Muscle layer of colon (tissue), 2 donors: ENCODE results near the gene PGF.

Experiments
- H3K27ac ChIP-seq: one replicate; pipeline ENCODE4 v1.7.0; 2013; ENCODE audit warnings: low read depth, mild to moderate bottlenecking, low read length, moderate library complexity
- H3K27me3 ChIP-seq, 2 donors: one replicate each; pipeline ENCODE4 v1.7.0; 2013; ENCODE audit warnings: low read length in 2 of 2, mild to moderate bottlenecking in 2 of 2; ENCODE audit not compliant: insufficient read depth in 2 of 2, control insufficient read depth in 1 of 2
- H3K36me3 ChIP-seq: one replicate; pipeline ENCODE4 v1.7.0; 2013; ENCODE audit warnings: mild to moderate bottlenecking, low read length; ENCODE audit not compliant: insufficient read depth
- H3K4me1 ChIP-seq: one replicate; pipeline ENCODE4 v1.7.0; 2013; ENCODE audit warnings: mild to moderate bottlenecking, low read length; ENCODE audit not compliant: insufficient read depth
- H3K4me3 ChIP-seq, 2 donors: one replicate each; pipeline ENCODE4 v1.7.0; 2013; ENCODE audit warnings: low read length in 2 of 2, low read depth in 1 of 2, mild to moderate bottlenecking in 1 of 2, moderate library complexity in 1 of 2
- H3K9ac ChIP-seq: one replicate; pipeline ENCODE4 v1.7.0; 2013; ENCODE audit warnings: low read length
- H3K9me3 ChIP-seq: one replicate; pipeline ENCODE4 v1.7.0; 2013; ENCODE audit warnings: mild to moderate bottlenecking, low read length
- donor health status: abdominal sarcoma.
- donor health status: Adenocarcinoma of cecum.

Gene PGF

GRCh38 chr14:74945852-74946658 lies 9.3 kb downstream of the PGF start:
- Histone ChIP-seq H3K36me3 (no peaks in the 10 kb centered on the region), H3K27ac (no peak overlapping the region), H3K4me1 (peaks cover 10% of the 10 kb centered on the region), H3K9ac (no peak overlapping the region), H3K4me3 (peak overlapping the region in 1 of 2 donors; percentile 4), H3K27me3 (peaks cover 0 to 18% of the 10 kb centered on the region in 2 donors), H3K9me3 (no peaks in the 10 kb centered on the region)

- Histone ChIP-seq H3K9ac (no peak overlapping the region), H3K36me3 (no peaks in the 10 kb centered on the region), H3K4me1 (peaks cover 10% of the 10 kb centered on the region), H3K27me3 (peaks cover 0 to 13% of the 10 kb centered on the region in 2 donors), H3K27ac (no peak overlapping the region), H3K4me3 (no peak overlapping the region), H3K9me3 (no peaks in the 10 kb centered on the region)
Observed at GRCh38 chr14:74945261-74945851, 10.0 kb downstream of the PGF start.

GRCh38 chr14:74942608-74943007 lies 12.8 kb downstream of the PGF start:
- Histone ChIP-seq H3K4me1 (peaks cover 23% of the 10 kb centered on the region), H3K27ac (peak overlapping the region; percentile 34), H3K36me3 (no peaks in the 10 kb centered on the region), H3K9ac (no peak overlapping the region), H3K4me3 (no peak overlapping the region), H3K9me3 (no peaks in the 10 kb centered on the region), H3K27me3 (no peaks in the 10 kb centered on the region)

GRCh38 chr14:74942181-74942580 lies 13.2 kb downstream of the PGF start:
- no peak overlapping the region for H3K4me3 ChIP-seq
- H3K4me1 ChIP-seq = peaks cover 23% of the 10 kb centered on the region
- no peaks in the 10 kb centered on the region for H3K9me3 ChIP-seq
- H3K9ac ChIP-seq = peak overlapping the region; percentile 9
- H3K27me3 ChIP-seq = no peaks in the 10 kb centered on the region
- H3K36me3 ChIP-seq = no peaks in the 10 kb centered on the region
- H3K27ac ChIP-seq = peak overlapping the region; percentile 34

GRCh38 chr14:74941676-74942097 lies 13.7 kb downstream of the PGF start:
- H3K4me3 ChIP-seq = no peak overlapping the region

GRCh38 chr14:74940956-74941565 lies 14.3 kb downstream of the PGF start:
- Histone ChIP-seq H3K9me3 (no peaks in the 10 kb centered on the region), H3K9ac (no peak overlapping the region), H3K27ac (peak overlapping the region; percentile 34), H3K36me3 (no peaks in the 10 kb centered on the region), H3K4me1 (peaks cover 23% of the 10 kb centered on the region), H3K27me3 (no peaks in the 10 kb centered on the region), H3K4me3 (no peak overlapping the region)

More at GRCh38 chr14:74941676-74942097, 13.7 kb downstream of the PGF start:
- peak overlapping the region; percentile 9 for H3K9ac ChIP-seq
- no peaks in the 10 kb centered on the region for H3K36me3 ChIP-seq
- H3K27ac ChIP-seq = peak overlapping the region; percentile 34
- H3K9me3 ChIP-seq = no peaks in the 10 kb centered on the region
- no peaks in the 10 kb centered on the region for H3K27me3 ChIP-seq
- peaks cover 23% of the 10 kb centered on the region for H3K4me1 ChIP-seq

- Histone ChIP-seq H3K4me1 (peaks cover 23% of the 10 kb centered on the region), H3K27ac (no peak overlapping the region), H3K9ac (no peak overlapping the region), H3K9me3 (no peaks in the 10 kb centered on the region), H3K4me3 (no peak overlapping the region), H3K36me3 (no peaks in the 10 kb centered on the region), H3K27me3 (no peaks in the 10 kb centered on the region)
Observed at GRCh38 chr14:74938531-74939495, 16.6 kb downstream of the PGF start.

- Histone ChIP-seq H3K9me3 (no peaks in the 10 kb centered on the region), H3K4me1 (peaks cover 22% of the 10 kb centered on the region), H3K9ac (no peak overlapping the region), H3K27ac (no peak overlapping the region), H3K4me3 (no peak overlapping the region), H3K36me3 (no peaks in the 10 kb centered on the region), H3K27me3 (no peaks in the 10 kb centered on the region)
Observed at GRCh38 chr14:74937171-74937570, 18.2 kb downstream of the PGF start.

- Histone ChIP-seq H3K27ac (no peak overlapping the region), H3K27me3 (no peaks in the 10 kb centered on the region), H3K9me3 (no peaks in the 10 kb centered on the region), H3K9ac (no peak overlapping the region), H3K4me1 (peaks cover 18% of the 10 kb centered on the region), H3K36me3 (no peaks in the 10 kb centered on the region), H3K4me3 (no peak overlapping the region)
Observed at GRCh38 chr14:74936731-74937130, 18.7 kb downstream of the PGF start.

- H3K9me3 ChIP-seq = no peaks in the 10 kb centered on the region
- H3K27ac ChIP-seq = no peak overlapping the region
- H3K27me3 ChIP-seq = no peaks in the 10 kb centered on the region
- no peak overlapping the region for H3K4me3 ChIP-seq
- no peaks in the 10 kb centered on the region for H3K36me3 ChIP-seq
- H3K4me1 ChIP-seq = peaks cover 13% of the 10 kb centered on the region
- no peak overlapping the region for H3K9ac ChIP-seq
Observed at GRCh38 chr14:74936151-74936550, 19.2 kb downstream of the PGF start.

- Histone ChIP-seq H3K27ac (no peak overlapping the region), H3K9ac (no peak overlapping the region), H3K4me1 (peaks cover 13% of the 10 kb centered on the region), H3K27me3 (no peaks in the 10 kb centered on the region), H3K4me3 (no peak overlapping the region), H3K36me3 (no peaks in the 10 kb centered on the region), H3K9me3 (no peaks in the 10 kb centered on the region)
Observed at GRCh38 chr14:74935360-74935680, 20.1 kb downstream of the PGF start.
